Effector memory CD4-positive, alpha-beta T cell (primary cell): Measurements from ENCODE around the gene TDRD3.
"Not testable (repeated sequence)": the region's sequence is repeated elsewhere in the genome, so short reads cannot be mapped to it uniquely, and the experiment has no call there.

Experiments
- DNase-seq, 3 donors: peaks; one replicate each; pipeline ENCODE4 v3.0.0-alpha.2; 2020
- H3K27ac ChIP-seq: 2 replicates; pipeline ENCODE4 v1.7.0; 2013; ENCODE audit warnings: mild to moderate bottlenecking, low read length, moderate library complexity; ENCODE audit not compliant: insufficient read depth, poor library complexity, severe bottlenecking
- H3K27me3 ChIP-seq: replicated peaks from 2 replicates; pipeline ENCODE4 v1.7.0; 2013; ENCODE audit warnings: mild to moderate bottlenecking, low read length; ENCODE audit not compliant: insufficient read depth, control insufficient read depth, poor library complexity, severe bottlenecking
- H3K36me3 ChIP-seq: 2 replicates; pipeline ENCODE4 v1.7.0; 2013; ENCODE audit warnings: mild to moderate bottlenecking, low read length, moderate library complexity; ENCODE audit not compliant: control insufficient read depth, insufficient read depth
- H3K4me1 ChIP-seq: 2 replicates; pipeline ENCODE4 v1.7.0; 2013; ENCODE audit warnings: low read length, mild to moderate bottlenecking; ENCODE audit not compliant: control insufficient read depth, insufficient read depth, poor library complexity, severe bottlenecking
- H3K4me3 ChIP-seq: 2 replicates; pipeline ENCODE4 v1.7.0; 2013; ENCODE audit warnings: low read length, low read depth, mild to moderate bottlenecking; ENCODE audit not compliant: insufficient read depth, poor library complexity, severe bottlenecking
- H3K9me3 ChIP-seq: 2 replicates; pipeline ENCODE4 v1.7.0; 2013; ENCODE audit warnings: mild to moderate bottlenecking, low read length, moderate library complexity; ENCODE audit not compliant: control insufficient read depth

TDRD3 gene

GRCh38 chr13:60369242-60369641 is 27.8 kb upstream of the TDRD3 start:
- Histone ChIP-seq H3K4me3 (no peak overlapping the region), H3K27me3 (peaks cover 5% of the 10 kb centered on the region), H3K9me3 (no peaks in the 10 kb centered on the region), H3K36me3 (no peaks in the 10 kb centered on the region), H3K4me1 (no peaks in the 10 kb centered on the region), H3K27ac (no peak overlapping the region)
- DNase-seq: no peak

GRCh38 chr13:60370343-60370742 is 26.7 kb upstream of the TDRD3 start:
- no peak for DNase-seq
- H3K4me1 ChIP-seq: no peaks in the 10 kb centered on the region
- no peak overlapping the region for H3K4me3 ChIP-seq
- H3K27ac ChIP-seq: no peak overlapping the region
- no peaks in the 10 kb centered on the region for H3K27me3 ChIP-seq
- no peaks in the 10 kb centered on the region for H3K9me3 ChIP-seq
- H3K36me3 ChIP-seq: no peaks in the 10 kb centered on the region

GRCh38 chr13:60372141-60372540 is 24.9 kb upstream of the TDRD3 start:
- no peak for DNase-seq
- no peaks in the 10 kb centered on the region for H3K9me3 ChIP-seq
- H3K4me3 ChIP-seq: no peak overlapping the region
- no peaks in the 10 kb centered on the region for H3K36me3 ChIP-seq
- H3K27ac ChIP-seq: no peak overlapping the region
- no peaks in the 10 kb centered on the region for H3K4me1 ChIP-seq
- no peaks in the 10 kb centered on the region for H3K27me3 ChIP-seq

- H3K27ac ChIP-seq, H3K36me3 ChIP-seq, H3K4me1 ChIP-seq, H3K9me3 ChIP-seq, DNase-seq, H3K4me3 ChIP-seq, H3K27me3 ChIP-seq: not testable (repeated sequence)
These were observed 17.7 kb upstream of the TDRD3 start for GRCh38 chr13:60379282-60379681.

GRCh38 chr13:60379837-60380565 is 17.0 kb upstream of the TDRD3 start:
- no peak overlapping the region for H3K27ac ChIP-seq
- H3K4me1 ChIP-seq: no peaks in the 10 kb centered on the region
- H3K36me3 ChIP-seq: no peaks in the 10 kb centered on the region
- H3K4me3 ChIP-seq: no peak overlapping the region
- DNase-seq: no peak
- no peaks in the 10 kb centered on the region for H3K9me3 ChIP-seq
- no peaks in the 10 kb centered on the region for H3K27me3 ChIP-seq

GRCh38 chr13:60384911-60385310 is 12.1 kb upstream of the TDRD3 start:
- no peak overlapping the region for H3K27ac ChIP-seq
- no peak overlapping the region for H3K4me3 ChIP-seq
- no peak for DNase-seq
- no peaks in the 10 kb centered on the region for H3K36me3 ChIP-seq
- H3K9me3 ChIP-seq: no peaks in the 10 kb centered on the region
- H3K4me1 ChIP-seq: no peaks in the 10 kb centered on the region
- no peaks in the 10 kb centered on the region for H3K27me3 ChIP-seq

GRCh38 chr13:60386250-60386649 is 10.8 kb upstream of the TDRD3 start:
- no peaks in the 10 kb centered on the region for H3K9me3 ChIP-seq
- H3K27me3 ChIP-seq: no peaks in the 10 kb centered on the region
- no peak overlapping the region for H3K4me3 ChIP-seq
- no peak overlapping the region for H3K27ac ChIP-seq
- no peaks in the 10 kb centered on the region for H3K36me3 ChIP-seq
- DNase-seq: no peak
- no peaks in the 10 kb centered on the region for H3K4me1 ChIP-seq

GRCh38 chr13:60392131-60392530 is 4.9 kb upstream of the TDRD3 start:
- no peaks in the 10 kb centered on the region for H3K36me3 ChIP-seq
- no peaks in the 10 kb centered on the region for H3K9me3 ChIP-seq
- no peaks in the 10 kb centered on the region for H3K27me3 ChIP-seq
- DNase-seq: no peak
- no peak overlapping the region for H3K27ac ChIP-seq
- no peak overlapping the region for H3K4me3 ChIP-seq
- H3K4me1 ChIP-seq: no peaks in the 10 kb centered on the region

GRCh38 chr13:60395971-60396782 is 843 bp upstream of the TDRD3 start:
- Histone ChIP-seq H3K36me3 (no peaks in the 10 kb centered on the region), H3K27ac (peak overlapping the region; percentile 74), H3K4me1 (peaks cover 5% of the 10 kb centered on the region), H3K9me3 (no peaks in the 10 kb centered on the region), H3K27me3 (no peaks in the 10 kb centered on the region), H3K4me3 (peak overlapping the region; percentile 74)
- DNase-seq: peak; percentile 76 to 82 (median 78)

GRCh38 chr13:60397704-60398378 is 821 bp downstream of the TDRD3 start:
- H3K27ac ChIP-seq: peak overlapping the region; percentile 73
- H3K4me1 ChIP-seq: peaks cover 5% of the 10 kb centered on the region
- peak in 1 of 3 donors; percentile 9 for DNase-seq
- H3K4me3 ChIP-seq: peak overlapping the region; percentile 64
- no peaks in the 10 kb centered on the region for H3K9me3 ChIP-seq
- H3K36me3 ChIP-seq: no peaks in the 10 kb centered on the region
- no peaks in the 10 kb centered on the region for H3K27me3 ChIP-seq
